GM21529 (cell line): Measurements from ENCODE around the gene CSNK2A1.

Source experiments
- ATAC-seq: cut with Tn5 transposase; IDR thresholded peaks from one replicate; pipeline ENCODE4 v1.9.1; 2021; ENCODE audit not compliant: unreplicated experiment

Gene CSNK2A1

GRCh38 chr20:568097-568652 is 24.6 kb upstream of the CSNK2A1 start:
- ATAC-seq = no peak

- no peak for ATAC-seq
These were observed 20.6 kb upstream of the CSNK2A1 start for GRCh38 chr20:564192-564591.

GRCh38 chr20:563187-563586 is 19.6 kb upstream of the CSNK2A1 start:
- ATAC-seq = no peak

GRCh38 chr20:562232-562897 is 18.8 kb upstream of the CSNK2A1 start:
- ATAC-seq = no peak

- ATAC-seq = no peak
These were observed 18.0 kb upstream of the CSNK2A1 start for GRCh38 chr20:561437-562231.

GRCh38 chr20:560680-561079 is 17.1 kb upstream of the CSNK2A1 start:
- no peak for ATAC-seq

- no peak for ATAC-seq
These were observed 14.5 kb upstream of the CSNK2A1 start for GRCh38 chr20:558117-558516.

- ATAC-seq = no peak
These were observed 13.4 kb upstream of the CSNK2A1 start for GRCh38 chr20:556984-557383.

GRCh38 chr20:555976-556385 is 12.4 kb upstream of the CSNK2A1 start:
- ATAC-seq = no peak

- no peak for ATAC-seq
These were observed 7.0 kb upstream of the CSNK2A1 start for GRCh38 chr20:550611-551010.

GRCh38 chr20:549722-550496 is 6.3 kb upstream of the CSNK2A1 start:
- no peak for ATAC-seq

GRCh38 chr20:548906-549305 is 5.3 kb upstream of the CSNK2A1 start:
- ATAC-seq = no peak

- ATAC-seq = no peak
These were observed 3.8 kb upstream of the CSNK2A1 start for GRCh38 chr20:547394-547793.

GRCh38 chr20:546353-546752 is 2.8 kb upstream of the CSNK2A1 start:
- ATAC-seq = no peak

- no peak for ATAC-seq
These were observed 649 bp upstream of the CSNK2A1 start for GRCh38 chr20:544153-544725.

GRCh38 chr20:542777-543368 is 717 bp downstream of the CSNK2A1 start:
- peak; percentile 10 for ATAC-seq

GRCh38 chr20:540391-541201 is 3.0 kb downstream of the CSNK2A1 start:
- ATAC-seq = no peak

GRCh38 chr20:539848-540247 is 3.7 kb downstream of the CSNK2A1 start:
- no peak for ATAC-seq

GRCh38 chr20:539191-539590 is 4.4 kb downstream of the CSNK2A1 start:
- ATAC-seq = no peak

- no peak for ATAC-seq
These were observed 5.6 kb downstream of the CSNK2A1 start for GRCh38 chr20:537983-538382.
